ENCODE results near the gene MTERF1.

- TF ChIP-seq EZH2 (IDR thresholded peaks at IDR 0.05; ENCODE audit: insufficient read depth, poor library complexity, severe bottlenecking) (no peak), EZH2phosphoT487 (IDR thresholded peaks at IDR 0.05; ENCODE audit: insufficient read depth, low read depth) (no peak)
Measured at GRCh38 chr7:91865511-91865910, 15.0 kb downstream of the MTERF1 start.

All from GM23248 (cell line).